ENCODE results near the gene TMED9. TPM values are rescaled to one million over a fixed set of nuclear protein-coding genes. Genes with fewer than 3 reads are reported as not detected.
A peak's percentile ranks its signal among the peaks of the same experiment; 100 is the strongest.

Gene TMED9
- total and polyA plus RNA-seq, 4 donors = 110 to 137 (median 122) TPM

DNA sequence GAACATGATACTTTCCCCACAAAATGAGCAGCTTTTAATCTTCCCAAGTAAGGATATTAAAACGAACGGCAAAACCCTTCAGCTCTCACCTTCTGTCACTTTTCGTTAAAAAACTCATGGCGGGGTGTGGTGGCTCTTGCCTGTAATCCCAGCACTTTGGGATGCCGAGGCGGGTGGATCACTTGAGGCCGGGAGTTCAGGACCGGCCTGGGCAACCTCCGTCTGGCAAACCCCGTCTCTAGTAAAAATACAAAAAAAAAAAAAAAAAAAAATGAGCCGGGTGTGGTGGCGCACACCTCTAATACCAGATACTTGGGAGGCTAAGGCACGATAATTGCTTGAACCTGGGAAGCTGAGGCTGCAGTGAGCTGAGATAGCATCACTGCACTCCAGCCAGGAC, 902 bp downstream of the TMED9 start:
- H3K9me3 ChIP-seq (ENCODE audit: control insufficient read depth, low read length) = no peaks in the 10 kb centered on the region
- WGBS, 2 donors = 73 to 74% methylated on average over 12 to 13 of the region's 13 CpGs
- H3K27ac ChIP-seq (ENCODE audit: low read depth in 1 of 2, low read length in 2 of 2) = no peak overlapping the region
- intact Hi-C loops (cut with DNase I) = loop anchor here in 1 of 2 donors (5.0 kb wide), 1 partner anchor 41 kb away; the partner anchor contains the start of gene FAM193B
- peaks cover 0 to 4% of the 10 kb centered on the region in 2 donors for H3K36me3 ChIP-seq (ENCODE audit: control insufficient read depth in 1 of 2, insufficient read depth in 2 of 2, low read length in 1 of 2)
- ATAC-seq (ENCODE audit: low FRiP score) = no peak
- DNase-seq = peak in 1 of 2 donors; percentile 41
- no peaks in the 10 kb centered on the region for H3K4me1 ChIP-seq (ENCODE audit: control insufficient read depth in 1 of 2, insufficient read depth in 2 of 2, low read length in 2 of 2)
- no peaks in the 10 kb centered on the region for H3K27me3 ChIP-seq (ENCODE audit: control insufficient read depth in 1 of 2, insufficient read depth in 2 of 2, low read length in 1 of 2)
- peak overlapping the region; percentile 46 to 88 for H3K4me3 ChIP-seq (ENCODE audit: low read length in 2 of 2)

DNA sequence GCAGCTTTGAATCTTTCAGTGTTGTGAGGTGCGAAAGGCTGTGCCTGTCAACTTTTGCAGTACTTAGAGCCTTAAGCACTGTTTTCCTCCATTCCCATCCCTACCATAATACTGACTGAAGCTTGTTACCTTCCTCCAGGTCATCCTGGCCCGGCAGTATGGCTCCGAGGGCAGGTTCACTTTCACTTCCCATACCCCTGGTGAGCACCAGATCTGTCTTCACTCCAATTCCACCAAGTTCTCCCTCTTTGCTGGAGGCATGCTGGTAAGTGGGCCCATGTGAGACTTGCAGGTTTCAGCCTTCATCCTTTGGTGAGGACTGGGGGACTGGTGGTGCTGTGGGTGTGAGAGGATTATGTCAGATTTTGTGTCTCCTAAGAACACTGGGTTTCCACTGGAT, 1.5 kb downstream of the TMED9 start:
- Histone ChIP-seq H3K9me3 (ENCODE audit: control insufficient read depth, low read length) (no peaks in the 10 kb centered on the region), H3K27ac (ENCODE audit: low read depth in 1 of 2, low read length in 2 of 2) (no peak overlapping the region), H3K4me1 (ENCODE audit: control insufficient read depth in 1 of 2, insufficient read depth in 2 of 2, low read length in 2 of 2) (no peaks in the 10 kb centered on the region), H3K27me3 (ENCODE audit: control insufficient read depth in 1 of 2, insufficient read depth in 2 of 2, low read length in 1 of 2) (no peaks in the 10 kb centered on the region), H3K4me3 (ENCODE audit: low read length in 2 of 2) (no peak overlapping the region), H3K36me3 (ENCODE audit: control insufficient read depth in 1 of 2, insufficient read depth in 2 of 2, low read length in 1 of 2) (peaks cover 0 to 4% of the 10 kb centered on the region in 2 donors)
- WGBS, 2 donors = 87% methylated on average over 3 of the region's 3 CpGs
- no peak for ATAC-seq (ENCODE audit: low FRiP score)
- DNase-seq = peak in 1 of 2 donors; percentile 17
- intact Hi-C loops (cut with DNase I) = loop anchor here in 1 of 2 donors (5.0 kb wide), 1 partner anchor 41 kb away; the partner anchor contains the start of gene FAM193B

DNA sequence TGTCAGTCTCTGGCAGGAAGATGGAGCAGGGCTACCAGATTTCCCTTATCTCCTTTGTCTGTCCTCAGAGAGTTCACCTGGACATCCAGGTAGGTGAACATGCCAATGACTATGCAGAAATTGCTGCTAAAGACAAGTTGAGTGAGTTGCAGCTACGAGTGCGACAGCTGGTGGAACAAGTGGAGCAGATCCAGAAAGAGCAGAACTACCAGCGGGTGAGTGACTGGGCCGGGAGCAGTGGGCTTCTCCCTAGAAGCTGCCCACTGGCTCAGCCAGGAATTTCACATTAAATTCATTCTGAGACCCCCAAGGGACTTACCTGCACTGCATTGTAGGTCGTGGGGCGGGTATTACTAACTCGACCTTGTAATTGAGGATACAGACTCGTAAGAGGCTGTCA, 2.1 kb downstream of the TMED9 start:
- ATAC-seq (ENCODE audit: low FRiP score) = no peak
- Histone ChIP-seq H3K27me3 (ENCODE audit: control insufficient read depth in 1 of 2, insufficient read depth in 2 of 2, low read length in 1 of 2) (no peaks in the 10 kb centered on the region), H3K4me1 (ENCODE audit: control insufficient read depth in 1 of 2, insufficient read depth in 2 of 2, low read length in 2 of 2) (no peaks in the 10 kb centered on the region), H3K4me3 (ENCODE audit: low read length in 2 of 2) (no peak overlapping the region), H3K27ac (ENCODE audit: low read depth in 1 of 2, low read length in 2 of 2) (no peak overlapping the region), H3K36me3 (ENCODE audit: control insufficient read depth in 1 of 2, insufficient read depth in 2 of 2, low read length in 1 of 2) (peaks cover 0 to 4% of the 10 kb centered on the region in 2 donors), H3K9me3 (ENCODE audit: control insufficient read depth, low read length) (no peaks in the 10 kb centered on the region)
- WGBS, 2 donors = 91% methylated on average over 8 of the region's 8 CpGs
- peak in 1 of 2 donors; percentile 25 for DNase-seq
- intact Hi-C loops (cut with DNase I) = loop anchor here in 1 of 2 donors (5.0 kb wide), 1 partner anchor 42 kb away; the partner anchor contains the start of gene FAM193B

DNA sequence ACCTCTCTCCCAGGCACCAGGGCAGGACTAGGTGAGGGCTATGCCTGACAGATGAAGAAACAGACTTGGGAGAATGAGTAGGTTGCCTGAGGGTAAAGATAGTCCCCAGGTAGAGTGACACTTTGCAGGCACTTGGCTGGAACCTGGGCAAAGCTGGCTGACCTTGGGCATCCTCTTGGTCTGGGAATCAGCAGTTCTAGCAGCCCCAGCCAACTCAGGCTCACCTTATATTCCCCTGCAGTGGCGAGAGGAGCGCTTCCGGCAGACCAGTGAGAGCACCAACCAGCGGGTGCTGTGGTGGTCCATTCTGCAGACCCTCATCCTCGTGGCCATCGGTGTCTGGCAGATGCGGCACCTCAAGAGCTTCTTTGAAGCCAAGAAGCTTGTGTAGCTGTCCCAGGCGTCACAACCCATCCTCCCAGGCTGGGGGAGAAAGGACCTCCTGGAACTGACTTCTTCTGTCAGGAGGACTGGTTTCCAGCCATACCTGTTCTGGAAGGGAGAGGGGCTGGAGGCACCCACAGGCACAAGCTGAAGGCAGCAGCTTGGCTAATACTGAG, 3.1 kb downstream of the TMED9 start:
- 95 to 98% methylated on average over 8 of the region's 8 CpGs for WGBS, 2 donors

DNA sequence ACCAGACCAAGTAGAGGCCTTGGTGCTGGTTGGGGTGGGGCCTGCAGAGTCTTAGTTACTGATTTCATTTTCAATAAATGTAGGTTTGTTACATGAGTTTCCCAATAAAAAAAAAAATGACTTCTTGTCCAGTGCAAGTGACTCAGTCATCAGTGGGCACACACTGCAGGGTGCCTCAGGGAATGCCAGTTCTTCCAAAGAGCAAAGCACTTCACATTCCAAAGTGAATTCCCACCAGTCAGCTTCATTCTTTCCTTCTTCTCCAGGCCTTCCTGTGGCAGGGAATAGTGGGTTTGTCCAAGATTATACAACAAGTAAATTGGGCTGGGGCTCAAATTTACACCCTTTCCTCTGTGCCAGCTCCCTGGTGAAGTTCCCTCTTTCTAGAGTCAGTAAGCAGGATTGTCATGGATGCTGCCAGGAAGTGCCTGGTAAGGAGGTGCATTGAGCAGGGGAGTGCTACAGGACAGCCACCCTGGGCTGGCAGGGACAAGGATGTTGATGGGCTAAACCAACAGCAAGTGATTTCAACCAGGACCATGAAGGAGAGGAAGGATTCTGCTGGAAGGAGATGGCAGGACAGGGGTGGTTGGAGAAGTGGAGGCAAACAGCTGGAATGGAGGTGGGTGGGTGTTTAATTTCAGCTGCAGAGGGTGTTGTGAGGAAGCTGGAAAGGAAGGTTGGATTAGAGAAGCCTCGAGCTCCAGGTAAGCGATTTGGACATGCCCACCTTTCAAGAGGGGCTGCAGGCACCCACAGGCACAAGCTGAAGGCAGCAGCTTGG, 4.2 kb downstream of the TMED9 start:
- no peak for DNase-seq
- intact Hi-C loops (cut with DNase I) = no loop called here

More for the DNA sequence above, 3.1 kb downstream of the TMED9 start:
- Histone ChIP-seq H3K36me3 (ENCODE audit: control insufficient read depth in 1 of 2, insufficient read depth in 2 of 2, low read length in 1 of 2) (peaks cover 0 to 4% of the 10 kb centered on the region in 2 donors), H3K9me3 (ENCODE audit: control insufficient read depth, low read length) (no peaks in the 10 kb centered on the region), H3K4me3 (ENCODE audit: low read length in 2 of 2) (no peak overlapping the region), H3K27me3 (ENCODE audit: control insufficient read depth in 1 of 2, insufficient read depth in 2 of 2, low read length in 1 of 2) (no peaks in the 10 kb centered on the region), H3K27ac (ENCODE audit: low read depth in 1 of 2, low read length in 2 of 2) (no peak overlapping the region), H3K4me1 (ENCODE audit: control insufficient read depth in 1 of 2, insufficient read depth in 2 of 2, low read length in 2 of 2) (no peaks in the 10 kb centered on the region)
- no peak for ATAC-seq (ENCODE audit: low FRiP score)
- intact Hi-C loops (cut with DNase I) = no loop called here
- no peak for DNase-seq

DNA sequence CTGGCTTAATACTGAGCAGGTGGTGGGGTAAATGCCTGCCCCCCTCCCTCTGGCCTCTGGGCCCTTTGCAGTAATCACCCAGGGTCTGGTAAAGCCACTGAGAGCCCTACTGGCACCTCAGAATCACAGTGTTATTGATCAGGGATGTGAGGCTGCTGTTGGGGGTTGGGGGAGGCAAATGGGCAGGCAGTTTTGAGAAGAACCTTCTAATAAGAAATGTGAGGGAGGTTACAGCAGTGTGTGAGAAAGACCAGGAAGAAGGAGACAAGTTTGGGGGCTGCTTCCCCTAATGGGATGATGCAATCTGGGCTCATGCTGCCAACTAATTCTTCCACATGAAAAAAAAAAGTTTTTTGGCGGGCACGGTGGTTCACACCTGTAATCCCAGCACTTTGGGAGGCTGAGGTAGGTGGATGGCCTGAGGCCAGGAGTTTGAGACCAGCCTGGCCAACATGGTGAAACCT, 4.8 kb downstream of the TMED9 start:
- DNase-seq (no peak), ATAC-seq (ENCODE audit: low FRiP score) (no peak)
- H3K27me3 ChIP-seq (ENCODE audit: control insufficient read depth in 1 of 2, insufficient read depth in 2 of 2, low read length in 1 of 2) = no peaks in the 10 kb centered on the region
- 89 to 100% methylated on average over 2 of the region's 2 CpGs for WGBS, 2 donors
- H3K27ac ChIP-seq (ENCODE audit: low read depth in 1 of 2, low read length in 2 of 2) = no peak overlapping the region
- H3K4me3 ChIP-seq (ENCODE audit: low read length in 2 of 2) = no peak overlapping the region
- H3K36me3 ChIP-seq (ENCODE audit: control insufficient read depth in 1 of 2, insufficient read depth in 2 of 2, low read length in 1 of 2) = peaks cover 0 to 4% of the 10 kb centered on the region in 2 donors
- intact Hi-C loops (cut with DNase I) = no loop called here
- no peaks in the 10 kb centered on the region for H3K4me1 ChIP-seq (ENCODE audit: control insufficient read depth in 1 of 2, insufficient read depth in 2 of 2, low read length in 2 of 2)
- no peaks in the 10 kb centered on the region for H3K9me3 ChIP-seq (ENCODE audit: control insufficient read depth, low read length)

More for the DNA sequence above, 4.2 kb downstream of the TMED9 start:
- Histone ChIP-seq H3K9me3 (ENCODE audit: control insufficient read depth, low read length) (no peaks in the 10 kb centered on the region), H3K27me3 (ENCODE audit: control insufficient read depth in 1 of 2, insufficient read depth in 2 of 2, low read length in 1 of 2) (no peaks in the 10 kb centered on the region), H3K4me1 (ENCODE audit: control insufficient read depth in 1 of 2, insufficient read depth in 2 of 2, low read length in 2 of 2) (no peaks in the 10 kb centered on the region), H3K4me3 (ENCODE audit: low read length in 2 of 2) (no peak overlapping the region), H3K27ac (ENCODE audit: low read depth in 1 of 2, low read length in 2 of 2) (no peak overlapping the region), H3K36me3 (ENCODE audit: control insufficient read depth in 1 of 2, insufficient read depth in 2 of 2, low read length in 1 of 2) (peaks cover 0 to 4% of the 10 kb centered on the region in 2 donors)
- 95 to 96% methylated on average over 2 of the region's 2 CpGs for WGBS, 2 donors
- no peak for ATAC-seq (ENCODE audit: low FRiP score)

DNA sequence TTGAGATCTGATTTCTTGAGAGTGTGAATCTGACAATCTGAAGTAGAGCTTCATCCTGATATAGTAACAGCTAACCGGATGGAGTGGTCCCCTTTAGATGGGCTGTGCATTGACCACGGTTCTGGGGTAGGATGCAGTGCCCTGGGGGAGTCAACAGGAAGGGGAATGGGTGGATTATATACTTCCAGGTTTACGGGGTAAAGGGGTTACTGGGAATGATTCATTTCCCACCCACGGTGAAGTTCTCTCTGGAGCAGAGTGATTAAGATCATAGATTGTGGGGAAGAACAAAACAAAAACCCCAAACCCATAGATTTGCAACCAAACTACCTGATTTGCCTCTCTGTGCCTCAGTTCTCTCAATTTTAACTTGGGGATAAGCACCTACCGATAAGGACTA, 6.5 kb downstream of the TMED9 start:
- ATAC-seq (ENCODE audit: low FRiP score) (no peak), DNase-seq (no peak)
- Histone ChIP-seq H3K9me3 (ENCODE audit: control insufficient read depth, low read length) (no peaks in the 10 kb centered on the region), H3K27me3 (ENCODE audit: control insufficient read depth in 1 of 2, insufficient read depth in 2 of 2, low read length in 1 of 2) (no peaks in the 10 kb centered on the region), H3K4me1 (ENCODE audit: control insufficient read depth in 1 of 2, insufficient read depth in 2 of 2, low read length in 2 of 2) (no peaks in the 10 kb centered on the region), H3K27ac (ENCODE audit: low read depth in 1 of 2, low read length in 2 of 2) (no peak overlapping the region), H3K4me3 (ENCODE audit: low read length in 2 of 2) (no peak overlapping the region), H3K36me3 (ENCODE audit: control insufficient read depth in 1 of 2, insufficient read depth in 2 of 2, low read length in 1 of 2) (peaks cover 0 to 4% of the 10 kb centered on the region in 2 donors)
- 47 to 48% methylated on average over 5 of the region's 5 CpGs for WGBS, 2 donors
- intact Hi-C loops (cut with DNase I) = no loop called here

DNA sequence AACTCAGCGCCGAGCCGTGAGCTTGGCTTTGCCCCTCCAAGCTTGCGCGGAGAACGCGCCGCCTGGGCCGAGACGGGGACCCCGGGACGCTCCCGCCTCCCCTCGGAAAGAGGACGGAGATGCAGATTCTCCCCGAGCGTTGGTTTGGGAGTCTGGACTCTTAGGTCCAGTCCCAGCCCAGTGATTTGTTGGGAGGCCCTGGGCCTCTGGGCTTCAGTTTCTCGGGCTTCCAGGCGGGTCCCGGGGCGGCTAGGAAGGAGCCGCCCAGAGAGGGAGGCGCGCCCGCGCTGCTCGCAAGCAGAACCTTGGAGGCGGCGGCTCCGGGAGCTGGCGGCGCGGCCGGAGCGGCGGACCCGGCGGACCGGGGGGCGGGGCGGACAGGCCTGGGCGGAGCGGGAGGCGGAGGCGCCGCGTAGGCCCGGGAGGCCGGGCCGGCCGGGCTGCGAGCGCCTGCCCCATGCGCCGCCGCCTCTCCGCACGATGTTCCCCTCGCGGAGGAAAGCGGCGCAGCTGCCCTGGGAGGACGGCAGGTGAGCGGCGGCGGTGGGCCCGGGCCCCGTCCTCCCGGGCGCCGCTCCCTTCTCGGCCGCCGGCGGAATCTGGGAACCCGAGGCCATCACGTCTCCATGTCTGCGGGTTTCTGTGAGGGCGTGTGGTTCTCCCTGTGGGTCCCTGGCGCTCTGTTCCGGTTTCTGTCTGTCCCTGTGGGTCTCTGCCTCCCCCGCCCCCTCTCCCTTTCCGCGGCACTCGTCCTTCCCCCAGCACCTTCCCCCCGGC, 7.9 kb downstream of the TMED9 start, which contains the start of gene B4GALT7:
B4GALT7 (plus strand) TSS at position 402 of the 777 bp plus-strand sequence; CDS start at position 481, 79 bp downstream.
- H3K27ac ChIP-seq (ENCODE audit: low read depth in 1 of 2, low read length in 2 of 2) = peak within 1 kb of the TSS in 1 of 2 donors; percentile 92
- intact Hi-C loops (cut with DNase I) = loop anchor here in 1 of 2 donors (10.0 kb wide), 1 partner anchor 565 kb away; no protein-coding TSS in a partner anchor
- H3K4me3 ChIP-seq (ENCODE audit: low read length in 2 of 2) = peak within 1 kb of the TSS; percentile 60 to 90
- 1% methylated on average over 43 to 86 of the region's 86 CpGs for WGBS, 2 donors
- no peaks in the 10 kb centered on the region for H3K9me3 ChIP-seq (ENCODE audit: control insufficient read depth, low read length)
- peak; percentile 91 to 93 for DNase-seq
- H3K4me1 ChIP-seq (ENCODE audit: control insufficient read depth in 1 of 2, insufficient read depth in 2 of 2, low read length in 2 of 2) = no peaks in the 10 kb centered on the region
- peak; percentile 96 for ATAC-seq (ENCODE audit: low FRiP score)
- H3K27me3 ChIP-seq (ENCODE audit: control insufficient read depth in 1 of 2, insufficient read depth in 2 of 2, low read length in 1 of 2) = no peaks in the 10 kb centered on the region
- peaks cover 0 to 2% of the 10 kb centered on the region in 2 donors for H3K36me3 ChIP-seq (ENCODE audit: control insufficient read depth in 1 of 2, insufficient read depth in 2 of 2, low read length in 1 of 2)

Measured in aorta (tissue), 5 donors.